GM12801 (cell line): ENCODE data around the gene CEP295NL.

Source experiments
- TF ChIP-seq, protein P1 (sequence below): IDR thresholded peaks from one replicate; pipeline ENCODE4 v1.5.1; 2011; ENCODE audit warnings: control low read depth; ENCODE audit not compliant: insufficient read length; ENCODE audit errors: extremely low read depth

The CEP295NL gene

DNA sequence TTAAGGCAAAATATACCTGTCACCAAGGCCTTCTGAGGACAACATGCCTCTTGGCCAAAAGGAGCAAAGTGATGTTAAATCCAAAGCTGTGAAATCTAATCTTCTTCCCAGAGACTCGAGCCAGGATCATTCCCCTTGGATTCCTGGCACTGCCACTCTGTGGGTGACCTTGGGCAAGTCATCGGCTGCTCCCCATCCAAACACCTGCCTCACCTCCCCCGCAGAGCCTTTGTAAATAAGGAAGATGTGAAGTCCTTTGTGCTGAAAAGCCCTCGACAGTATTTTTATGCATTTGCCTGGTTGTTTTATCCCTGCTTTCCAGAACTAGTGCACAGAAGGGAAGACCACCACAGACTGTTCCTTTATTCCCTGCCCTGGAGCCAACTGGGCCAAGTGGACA, 5.4 kb upstream of the CEP295NL start:
- TF ChIP-seq, protein P1, sequence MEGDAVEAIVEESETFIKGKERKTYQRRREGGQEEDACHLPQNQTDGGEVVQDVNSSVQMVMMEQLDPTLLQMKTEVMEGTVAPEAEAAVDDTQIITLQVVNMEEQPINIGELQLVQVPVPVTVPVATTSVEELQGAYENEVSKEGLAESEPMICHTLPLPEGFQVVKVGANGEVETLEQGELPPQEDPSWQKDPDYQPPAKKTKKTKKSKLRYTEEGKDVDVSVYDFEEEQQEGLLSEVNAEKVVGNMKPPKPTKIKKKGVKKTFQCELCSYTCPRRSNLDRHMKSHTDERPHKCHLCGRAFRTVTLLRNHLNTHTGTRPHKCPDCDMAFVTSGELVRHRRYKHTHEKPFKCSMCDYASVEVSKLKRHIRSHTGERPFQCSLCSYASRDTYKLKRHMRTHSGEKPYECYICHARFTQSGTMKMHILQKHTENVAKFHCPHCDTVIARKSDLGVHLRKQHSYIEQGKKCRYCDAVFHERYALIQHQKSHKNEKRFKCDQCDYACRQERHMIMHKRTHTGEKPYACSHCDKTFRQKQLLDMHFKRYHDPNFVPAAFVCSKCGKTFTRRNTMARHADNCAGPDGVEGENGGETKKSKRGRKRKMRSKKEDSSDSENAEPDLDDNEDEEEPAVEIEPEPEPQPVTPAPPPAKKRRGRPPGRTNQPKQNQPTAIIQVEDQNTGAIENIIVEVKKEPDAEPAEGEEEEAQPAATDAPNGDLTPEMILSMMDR: no peak

DNA sequence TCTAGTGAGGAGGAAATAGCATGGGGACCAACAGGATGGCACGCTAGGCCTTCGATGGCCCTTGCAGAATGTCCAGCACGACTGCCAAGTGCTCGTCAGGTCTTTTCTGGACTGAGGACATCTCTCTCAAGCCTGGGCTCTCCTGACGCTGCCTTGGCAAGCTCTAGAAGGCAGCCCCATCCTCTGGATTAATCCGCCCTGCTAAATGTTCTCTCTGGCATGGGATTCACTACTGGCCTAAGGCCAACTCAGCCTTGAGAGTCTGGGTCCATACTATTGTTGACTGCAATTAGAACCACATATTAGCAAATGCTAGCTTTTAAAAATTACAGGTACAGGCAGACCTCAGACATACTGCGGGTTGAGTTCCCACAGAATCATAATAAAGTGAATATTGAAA, 2.5 kb upstream of the CEP295NL start:
- TF ChIP-seq, protein P1: no peak

DNA sequence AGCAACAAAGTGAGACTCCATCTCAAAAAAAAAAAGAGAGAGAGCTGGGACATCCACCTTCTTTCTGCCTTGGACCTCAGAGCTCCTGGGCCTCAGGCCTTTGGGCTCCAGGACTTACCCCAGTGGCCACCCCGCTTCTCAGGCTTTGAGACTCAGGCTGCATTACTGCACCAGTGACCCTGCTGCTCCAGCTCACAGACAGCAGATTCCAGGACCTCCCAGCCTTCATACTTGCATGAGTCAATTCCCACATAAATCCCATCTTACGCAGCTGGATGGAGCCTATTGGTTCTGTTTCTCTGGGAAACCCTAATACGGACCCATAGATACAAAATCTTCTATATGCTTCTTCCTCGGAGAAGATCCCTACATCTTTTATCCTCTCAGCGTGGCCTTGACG, 2.1 kb upstream of the CEP295NL start:
- TF ChIP-seq, protein P1: no peak

DNA sequence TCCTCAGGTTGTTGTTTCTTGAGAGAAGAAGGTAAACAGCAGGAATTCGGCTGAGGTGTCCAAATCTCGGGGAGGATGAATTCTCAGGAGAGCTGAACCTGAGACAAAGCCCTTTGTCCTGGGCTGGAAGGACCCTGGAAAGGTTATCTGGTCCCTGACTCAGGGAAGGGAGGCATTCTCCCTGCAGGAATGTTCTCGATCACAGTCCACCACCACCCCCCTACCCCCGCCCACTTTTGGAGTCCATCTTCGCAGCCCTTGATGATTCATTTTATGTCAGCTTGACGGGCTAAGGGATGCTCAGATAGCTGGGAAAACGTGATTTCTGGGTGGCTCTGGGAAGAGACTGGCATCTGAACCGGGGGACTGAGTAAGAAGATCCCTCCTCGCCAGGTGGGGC, 1.4 kb upstream of the CEP295NL start:
- TF ChIP-seq, protein P1: no peak

DNA sequence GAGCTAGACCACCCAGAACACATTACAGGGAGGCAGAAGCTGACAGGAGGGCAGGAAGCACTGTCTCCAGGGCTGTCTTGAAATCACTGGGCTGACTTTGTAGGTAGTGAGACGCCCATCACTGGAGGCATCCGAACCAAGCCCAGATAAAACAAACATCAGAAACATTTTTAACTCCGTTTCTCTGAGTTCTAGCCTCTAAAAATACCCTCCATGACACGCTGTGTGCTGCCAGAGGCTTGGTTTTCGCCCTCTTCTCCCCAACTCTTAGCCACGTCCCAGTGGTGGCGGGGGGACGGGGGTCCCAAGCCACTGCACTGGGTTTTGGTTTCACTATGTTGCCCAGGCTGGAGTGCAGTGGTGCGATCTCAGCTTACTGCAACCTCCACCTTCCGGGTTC, 1.2 kb downstream of the CEP295NL start:
- TF ChIP-seq, protein P1: no peak

DNA sequence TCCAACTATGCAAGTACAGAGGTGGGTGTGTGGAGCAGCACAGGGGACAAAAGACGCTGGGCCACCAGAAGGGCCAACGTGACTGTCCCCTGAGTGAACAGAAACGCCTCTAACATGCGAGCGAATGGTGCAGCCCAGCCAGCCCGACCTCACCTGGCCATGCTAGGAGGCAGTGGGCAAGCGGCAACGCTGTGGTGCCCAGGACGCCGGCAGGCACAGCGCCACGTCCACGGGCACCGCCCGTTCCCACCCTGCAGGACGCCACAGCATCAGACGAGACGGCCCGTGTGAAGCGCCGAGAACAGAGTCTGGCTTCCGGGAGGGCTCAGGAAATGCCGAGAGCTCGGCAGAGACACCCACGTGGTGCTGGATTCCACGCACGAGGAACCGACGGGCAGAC, 2.2 kb downstream of the CEP295NL start:
- TF ChIP-seq, protein P1: no peak

DNA sequence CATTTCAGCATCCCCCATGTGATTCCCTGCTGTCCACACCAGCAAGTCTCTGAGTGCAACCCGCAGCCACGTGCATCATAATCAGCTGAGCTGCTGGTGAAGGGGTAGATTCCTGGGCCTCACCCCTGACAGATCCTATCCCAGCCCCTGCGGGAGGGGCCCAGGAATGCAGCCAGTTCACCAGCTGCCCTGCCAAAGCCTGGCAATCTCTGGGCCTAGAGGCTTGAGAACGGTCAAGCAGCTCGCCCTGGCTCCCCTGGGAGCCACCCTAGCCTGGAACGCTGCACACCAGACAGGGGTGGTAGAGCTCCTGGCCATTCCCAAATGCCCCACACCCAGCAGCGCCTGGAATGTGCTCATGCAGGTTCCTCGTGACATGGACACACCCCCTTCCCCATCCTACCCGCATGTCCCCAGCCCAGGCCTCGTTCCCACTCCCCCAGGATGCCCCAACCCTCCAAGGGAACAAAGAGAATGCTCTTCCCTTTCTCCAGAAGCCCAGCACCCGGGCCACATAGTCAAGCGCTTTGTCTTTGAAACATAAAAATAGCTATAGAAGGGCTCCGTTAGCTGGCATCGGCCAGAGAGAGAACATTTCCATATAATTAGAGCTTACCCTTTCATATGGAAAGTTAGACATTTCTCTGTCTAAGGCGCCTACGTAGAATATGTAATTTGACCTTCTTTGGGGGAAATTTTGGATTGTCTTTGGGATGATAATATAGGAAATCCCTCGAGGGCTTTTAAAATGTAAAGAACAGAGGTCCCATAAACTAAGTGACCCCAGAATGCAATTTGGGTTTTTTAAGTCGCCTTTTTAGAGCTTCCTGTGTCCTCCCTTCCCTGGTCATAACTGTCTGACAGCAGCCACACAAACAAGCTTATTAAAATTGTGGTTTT, 3.4 kb downstream of the CEP295NL start:
- TF ChIP-seq, protein P1: no peak

DNA sequence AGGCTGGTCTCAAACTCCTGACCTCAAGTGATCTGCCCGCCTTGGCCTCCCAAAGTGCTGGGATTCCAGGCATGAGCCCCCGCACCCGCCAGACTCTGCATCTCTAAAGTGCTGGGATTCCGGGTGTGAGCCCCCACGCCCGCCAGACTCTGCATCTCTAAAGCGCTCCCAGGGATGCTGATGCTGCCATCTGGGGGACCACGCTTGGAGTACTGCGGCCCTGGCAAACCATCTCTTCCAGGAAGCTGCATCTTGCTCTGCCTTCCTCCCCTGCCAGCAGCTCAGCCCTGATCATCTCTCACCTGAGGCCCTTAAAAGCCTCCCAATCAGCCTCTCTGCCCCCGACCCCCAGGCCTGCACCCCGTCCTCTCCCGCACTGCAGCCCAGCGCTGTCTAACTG, 4.1 kb downstream of the CEP295NL start:
- TF ChIP-seq, protein P1: no peak
